EL (cell line): ENCODE data around the gene UBE3C.
A peak's percentile ranks its signal among the peaks of the same experiment; 100 is the strongest.
"Not testable (repeated sequence)": the region's sequence is repeated elsewhere in the genome, so short reads cannot be mapped to it uniquely, and the experiment has no call there.

Source experiments
- DNase-seq: peaks from one replicate; pipeline ENCODE4 v3.0.0-alpha.2; 2016

The UBE3C gene

GRCh38 chr7:157274094-157274634 lies 135.4 kb downstream of the UBE3C start:
- DNase-seq = not testable (repeated sequence)

GRCh38 chr7:157274991-157275427 lies 136.3 kb downstream of the UBE3C start:
- no peak for DNase-seq

- no peak for DNase-seq
Measured at GRCh38 chr7:157276091-157276561, 137.4 kb downstream of the UBE3C start.

DNA sequence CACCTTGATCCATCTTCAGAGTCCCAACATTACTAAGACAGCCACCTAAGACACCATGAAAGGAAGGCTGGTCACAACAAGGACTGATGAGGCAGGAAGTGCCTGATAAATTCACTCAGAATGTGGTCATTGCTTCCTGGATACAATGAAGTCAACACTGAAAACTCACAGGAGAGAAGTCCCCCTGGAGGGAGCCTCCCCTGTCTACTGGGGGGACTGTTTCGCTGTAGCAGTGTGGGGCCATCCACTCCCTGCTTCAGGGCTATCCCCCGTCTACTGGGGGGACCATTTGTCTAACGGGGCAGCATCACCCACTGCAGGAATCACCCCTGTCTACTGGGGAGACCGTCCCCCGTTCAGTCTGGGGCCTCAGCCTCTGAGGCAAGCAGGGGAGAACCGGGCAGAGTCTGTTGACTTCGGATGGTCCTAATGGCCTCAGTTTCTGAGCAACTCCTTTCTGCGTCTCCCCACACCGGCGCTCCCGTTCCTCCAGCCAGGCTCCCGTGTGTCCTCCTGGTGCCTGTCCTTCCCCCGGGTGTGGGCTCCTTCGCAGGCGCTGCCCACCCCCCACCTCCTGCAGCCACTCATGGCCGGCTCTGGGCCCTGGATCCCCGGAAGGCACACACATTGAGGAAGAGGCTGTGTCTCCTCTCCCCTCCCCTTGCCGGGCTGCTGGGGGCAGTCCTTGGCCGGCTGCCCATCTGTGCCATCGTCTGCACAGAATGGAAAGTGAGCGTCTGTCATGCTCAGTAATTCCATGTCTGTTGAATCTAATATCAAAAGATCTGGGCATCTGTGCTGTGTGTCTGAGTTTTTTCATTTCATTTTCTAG lies 138.2 kb downstream of the UBE3C start:
- DNase-seq = peak; percentile 46

DNA sequence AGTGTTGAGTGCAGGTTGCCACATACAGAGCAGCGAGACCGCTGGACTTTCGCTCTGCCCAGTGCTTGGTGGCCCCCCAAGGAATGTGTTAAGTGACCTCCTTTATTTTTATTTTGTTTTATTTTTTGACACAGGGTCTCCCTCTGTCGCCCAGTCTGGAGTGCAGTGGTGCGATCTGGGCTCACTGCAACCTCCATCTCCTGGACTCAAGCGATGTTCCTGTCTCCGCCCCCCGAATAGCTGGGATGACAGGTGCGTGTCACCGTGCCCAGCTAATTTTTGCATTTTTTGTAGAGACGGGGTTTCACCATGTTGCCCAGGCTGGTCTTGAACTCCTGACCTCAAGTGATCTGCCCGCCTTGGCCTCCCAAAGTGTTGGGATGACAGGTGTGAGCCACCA lies 138.8 kb downstream of the UBE3C start:
- DNase-seq = not testable (repeated sequence)

GRCh38 chr7:157278167-157278790 lies 139.6 kb downstream of the UBE3C start:
- DNase-seq = no peak

DNA sequence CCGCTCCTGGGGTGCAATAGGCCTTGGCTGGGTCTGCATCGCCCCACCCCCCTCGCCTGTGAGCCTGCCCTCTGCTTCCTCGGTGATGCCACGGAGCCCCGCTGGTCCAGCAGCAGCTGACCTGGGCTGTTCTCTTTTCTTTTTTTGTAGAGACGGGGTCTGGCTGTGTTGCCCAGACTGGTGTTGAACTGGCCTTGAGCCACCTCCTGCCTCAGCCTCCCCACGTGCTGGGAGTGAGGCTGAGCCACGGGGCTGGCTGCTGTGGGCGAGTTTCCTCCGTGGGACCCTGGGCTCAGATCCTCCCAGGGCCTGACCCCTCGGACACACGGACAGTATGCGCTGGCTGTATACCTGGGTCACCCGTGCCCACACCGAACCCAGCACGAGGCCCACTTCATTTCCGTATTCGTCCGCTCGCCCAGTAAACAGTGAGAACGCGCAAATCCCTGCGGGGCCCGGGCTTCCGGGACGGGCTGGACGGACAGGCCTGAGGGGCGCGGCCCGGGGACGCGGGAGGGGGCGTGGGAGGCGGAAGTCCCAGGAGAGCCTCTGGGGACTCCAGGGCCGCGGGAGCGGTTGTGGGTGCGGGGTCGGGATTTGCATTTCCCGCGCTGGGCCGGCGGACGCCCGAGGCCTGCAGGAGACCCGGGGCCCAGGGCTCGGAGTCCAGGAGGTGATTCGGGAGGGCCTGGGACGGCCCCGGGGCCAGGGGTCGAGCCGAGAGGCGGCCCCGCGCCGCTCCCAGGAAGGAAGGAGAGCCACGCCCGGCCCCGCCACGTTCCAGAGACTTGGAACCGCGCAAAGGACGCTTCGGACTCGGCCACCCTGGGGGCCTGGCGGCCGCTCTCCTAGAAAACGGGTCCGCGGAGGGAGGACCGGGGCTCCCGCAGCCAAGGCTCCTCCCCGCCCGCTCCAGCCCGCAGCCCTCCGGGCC lies 140.3 kb downstream of the UBE3C start:
- DNase-seq = no peak

DNA sequence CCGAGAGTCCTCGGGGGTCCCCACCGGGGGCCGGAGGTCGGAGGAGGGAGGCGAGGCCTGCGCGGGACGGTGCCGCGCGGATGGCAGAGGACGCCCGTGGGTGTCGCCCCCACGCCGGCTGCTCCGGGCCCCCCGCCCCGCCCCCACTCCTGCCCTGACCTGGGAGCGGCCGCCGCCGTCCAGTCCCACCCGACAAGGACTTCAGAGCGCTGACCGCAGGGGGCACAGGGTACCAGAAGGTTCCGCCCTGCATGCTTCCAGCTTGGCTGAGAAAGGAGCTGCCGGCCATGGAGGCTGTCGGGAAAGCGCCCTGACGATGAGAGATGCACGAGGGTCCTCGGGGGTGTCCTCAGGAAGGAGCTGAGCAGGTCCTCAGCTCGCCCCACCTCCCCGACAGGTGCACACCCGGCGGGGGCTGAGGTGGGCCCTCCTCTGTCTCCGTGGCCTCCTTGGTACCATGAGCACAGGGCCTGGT lies 141.1 kb downstream of the UBE3C start:
- no peak for DNase-seq

DNA sequence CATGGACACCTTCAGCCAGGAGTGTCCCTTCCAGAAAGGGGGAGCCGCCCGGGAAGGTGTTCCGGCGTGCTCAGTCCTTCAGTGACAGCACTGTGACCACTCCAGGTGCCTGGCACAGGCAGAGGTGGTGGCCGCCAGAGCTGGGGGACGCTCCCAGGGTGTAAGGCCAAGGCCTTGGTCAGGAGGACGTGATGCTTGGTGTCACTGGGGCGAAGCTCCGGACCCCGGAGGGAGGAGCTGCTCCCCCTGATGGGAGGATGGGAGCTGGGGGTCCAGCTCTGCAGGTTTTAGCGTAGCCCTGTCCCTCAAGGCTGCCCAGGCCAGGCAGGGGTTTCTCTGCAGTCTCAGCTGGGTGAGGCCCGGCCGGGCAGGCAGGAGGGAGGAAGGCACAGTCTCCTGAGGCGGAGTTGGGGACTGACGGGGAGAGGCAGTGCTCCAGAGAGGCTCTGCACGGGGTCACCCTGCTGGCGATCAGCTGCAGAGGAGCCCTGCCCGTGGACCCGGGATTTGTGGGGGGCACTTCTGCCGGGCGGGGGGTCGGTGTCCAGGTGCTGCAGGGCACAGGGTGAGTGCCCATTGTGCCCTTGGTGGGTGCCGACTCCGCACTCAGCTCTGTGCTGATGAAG lies 141.6 kb downstream of the UBE3C start:
- no peak for DNase-seq

- no peak for DNase-seq
Measured at GRCh38 chr7:157281221-157281998, 142.7 kb downstream of the UBE3C start.

DNA sequence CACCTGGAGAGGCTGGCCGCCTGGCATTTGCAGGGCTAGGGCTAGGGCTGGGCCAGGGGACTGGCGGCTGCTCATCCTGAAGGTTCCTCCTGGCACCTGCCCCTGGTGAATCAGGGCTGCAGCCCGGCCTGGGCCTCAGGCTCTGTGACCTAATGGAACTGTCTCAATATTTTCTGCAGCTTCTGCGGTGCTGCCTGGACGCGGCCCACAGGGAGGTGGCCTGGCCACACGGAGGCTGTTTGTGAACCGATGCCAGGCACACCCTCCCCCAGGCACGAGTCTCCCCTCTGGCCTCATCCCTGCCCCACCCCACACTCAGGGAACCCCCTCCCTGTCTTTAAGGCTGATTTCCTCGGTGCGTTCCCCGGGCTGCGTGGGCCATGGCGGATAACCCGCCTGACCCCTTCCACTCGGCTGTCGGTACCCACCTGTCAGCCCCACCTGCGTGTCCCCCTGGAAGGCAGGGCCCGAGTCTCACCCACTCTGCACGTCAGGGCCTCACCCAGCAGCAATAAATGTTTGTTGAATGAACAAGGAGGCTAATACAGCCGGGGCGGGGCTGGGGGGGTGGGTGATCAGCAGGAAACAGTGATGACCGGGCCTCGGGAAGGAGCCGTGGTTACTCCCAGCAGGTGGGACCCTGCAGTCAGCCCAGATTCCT lies 143.5 kb downstream of the UBE3C start:
- no peak for DNase-seq

- no peak for DNase-seq
Measured at GRCh38 chr7:157284229-157285014, 145.7 kb downstream of the UBE3C start.

GRCh38 chr7:157291404-157292080 lies 152.8 kb downstream of the UBE3C start:
- no peak for DNase-seq

DNA sequence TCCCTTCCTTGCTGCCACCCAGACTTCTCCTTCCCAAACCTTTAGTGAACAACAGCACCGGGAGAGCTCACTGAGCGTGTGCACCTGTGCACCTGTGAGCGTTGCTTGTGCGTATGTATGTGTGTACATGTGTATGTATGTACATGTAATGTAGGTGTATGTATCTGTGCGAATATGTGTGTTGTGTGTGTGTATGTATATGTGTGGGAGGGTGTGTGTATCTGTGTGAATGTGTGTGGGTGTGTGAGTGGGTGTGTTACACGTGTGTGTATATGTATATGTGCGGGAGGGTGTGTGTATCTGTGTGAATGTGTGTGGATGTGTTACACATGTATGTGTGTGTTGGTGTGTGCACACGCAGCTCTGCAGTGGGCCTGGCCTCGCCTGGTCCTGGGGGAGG lies 153.5 kb downstream of the UBE3C start:
- no peak for DNase-seq

DNA sequence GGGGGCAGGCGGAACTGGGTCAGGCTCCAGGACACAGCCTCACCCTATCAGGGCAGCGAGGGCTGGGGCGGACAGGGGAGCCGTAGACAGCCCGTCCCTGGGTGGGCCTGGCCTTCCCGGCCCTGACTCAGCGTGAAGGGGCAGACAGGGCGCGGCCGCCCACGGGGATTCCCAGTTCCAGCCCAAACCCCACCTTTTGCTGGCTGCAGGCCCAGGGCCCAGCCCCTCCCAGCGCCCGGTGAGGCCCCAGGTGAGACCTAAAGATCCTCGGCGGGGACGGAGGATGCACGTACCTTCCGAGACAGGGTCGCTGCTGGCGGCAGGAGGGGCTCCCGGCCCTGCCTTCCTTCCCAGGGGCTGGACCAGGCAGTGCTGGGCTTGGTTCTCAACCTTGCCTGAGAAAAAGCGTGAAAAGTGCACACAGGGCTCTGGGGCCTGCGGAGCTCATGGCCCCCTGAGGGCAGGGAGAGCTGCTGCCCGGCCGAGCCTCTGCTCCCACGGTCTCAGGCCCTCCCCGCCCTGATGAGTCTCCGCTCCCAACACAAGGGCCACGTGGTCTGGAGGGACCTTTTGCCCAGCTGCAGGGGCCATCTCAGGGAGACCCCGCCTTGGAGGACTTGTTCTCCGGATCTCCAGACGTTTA lies 154.2 kb downstream of the UBE3C start:
- DNase-seq = no peak

DNA sequence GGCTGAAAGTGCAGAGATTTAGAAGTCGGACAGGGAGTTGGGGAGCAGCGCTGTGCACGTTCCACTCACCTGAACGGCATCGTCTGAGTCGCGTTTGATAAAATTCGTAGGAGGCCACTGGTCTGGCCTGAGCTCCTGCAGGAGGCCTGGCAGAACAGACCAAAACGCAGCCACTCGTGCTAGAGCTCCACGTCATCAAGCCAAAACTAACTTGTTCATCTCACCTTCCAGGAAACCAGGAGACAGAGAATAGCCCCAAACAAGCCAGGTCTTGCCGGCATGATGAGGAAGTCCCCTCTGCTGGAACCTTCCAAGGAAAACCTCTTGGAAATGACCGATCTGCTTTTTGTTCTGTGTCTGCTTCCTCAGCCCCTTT lies 154.7 kb downstream of the UBE3C start:
- no peak for DNase-seq

DNA sequence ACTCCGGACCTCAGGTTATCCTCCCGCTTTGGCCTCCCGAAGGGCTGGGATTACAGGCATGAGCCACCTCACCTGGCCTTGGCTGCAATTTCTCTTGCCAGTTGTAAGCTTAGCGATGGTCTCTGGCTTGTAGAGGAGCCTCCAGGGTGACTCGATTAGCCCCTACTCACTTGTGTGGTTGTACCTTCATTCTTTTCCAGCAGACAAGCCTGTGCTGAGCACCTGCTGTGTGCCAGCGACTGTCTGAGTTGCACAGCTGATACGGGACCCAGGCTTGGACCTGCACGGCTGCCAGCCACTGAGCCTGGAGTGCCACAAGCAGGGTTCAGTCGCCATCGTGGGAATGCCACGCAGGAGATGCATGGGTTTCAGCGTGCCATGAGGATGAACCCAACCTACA lies 156.0 kb downstream of the UBE3C start:
- no peak for DNase-seq

- DNase-seq = no peak
Measured at GRCh38 chr7:157295338-157295737, 156.6 kb downstream of the UBE3C start.

GRCh38 chr7:157297185-157297584 lies 158.5 kb downstream of the UBE3C start:
- DNase-seq = no peak
